ENCODE data around the gene VARS1.
"Not testable (repeated sequence)": the region's sequence is repeated elsewhere in the genome, so short reads cannot be mapped to it uniquely, and the experiment has no call there.

VARS1 gene

GRCh38 chr6:31794294-31794865 is 1.2 kb downstream of the VARS1 start:
- no peak for DNase-seq (ENCODE audit: low spot score)

GRCh38 chr6:31793927-31794245 is 1.7 kb downstream of the VARS1 start:
- not testable (repeated sequence) for DNase-seq (ENCODE audit: low spot score)

GRCh38 chr6:31792761-31793171 is 2.8 kb downstream of the VARS1 start:
- no peak for DNase-seq (ENCODE audit: low spot score)

- DNase-seq (ENCODE audit: low spot score): no peak
Observed at GRCh38 chr6:31792090-31792374, 3.5 kb downstream of the VARS1 start.

- DNase-seq (ENCODE audit: low spot score): no peak
Observed at GRCh38 chr6:31791324-31792089, 4.0 kb downstream of the VARS1 start.

- no peak for DNase-seq (ENCODE audit: low spot score)
Observed at GRCh38 chr6:31785475-31785874, 10.1 kb downstream of the VARS1 start.

GRCh38 chr6:31784098-31784925 is 11.2 kb downstream of the VARS1 start:
- no peak for DNase-seq (ENCODE audit: low spot score)

GRCh38 chr6:31782126-31782855 is 13.3 kb downstream of the VARS1 start:
- no peak for DNase-seq (ENCODE audit: low spot score)

GRCh38 chr6:31781244-31782125 is 14.1 kb downstream of the VARS1 start:
- no peak for DNase-seq (ENCODE audit: low spot score)

GRCh38 chr6:31780507-31781243 is 14.9 kb downstream of the VARS1 start:
- no peak for DNase-seq (ENCODE audit: low spot score)

- no peak for DNase-seq (ENCODE audit: low spot score)
Observed at GRCh38 chr6:31779908-31780307, 15.6 kb downstream of the VARS1 start.

- no peak for DNase-seq (ENCODE audit: low spot score)
Observed at GRCh38 chr6:31778999-31779885, 16.3 kb downstream of the VARS1 start.

- DNase-seq (ENCODE audit: low spot score): no peak
Observed at GRCh38 chr6:31778193-31778592, 17.4 kb downstream of the VARS1 start.

GRCh38 chr6:31777667-31778050 is 17.9 kb downstream of the VARS1 start:
- no peak for DNase-seq (ENCODE audit: low spot score)

GRCh38 chr6:31776989-31777666 is 18.4 kb downstream of the VARS1 start, which contains the start of gene VWA7:
VWA7 (minus strand) TSS chr6:31777328; CDS start chr6:31776779, 549 bp downstream.
- DNase-seq (ENCODE audit: low spot score): peak; percentile 43

- DNase-seq (ENCODE audit: low spot score): no peak
Observed at GRCh38 chr6:31776485-31776988, 19.0 kb downstream of the VARS1 start.

GRCh38 chr6:31775633-31776484 is 19.7 kb downstream of the VARS1 start:
- no peak for DNase-seq (ENCODE audit: low spot score)

- no peak for DNase-seq (ENCODE audit: low spot score)
Observed at GRCh38 chr6:31775184-31775583, 20.4 kb downstream of the VARS1 start.
